Adrenal gland (tissue), 12 donors: ENCODE results near the gene ITPK1. TPM values are rescaled to one million over a fixed set of nuclear protein-coding genes. Genes with fewer than 3 reads are reported as not detected.

Source experiments
- DNase-seq, 7 donors: peaks; one replicate each; pipeline ENCODE4 v3.0.0-alpha.2; 2019 to 2020
- H3K27ac ChIP-seq, 5 donors: fragments of 200-600 bp; sonication (generic) in 4 of 5; 1 replicate in 3 of 5; 2 replicates in 2 of 5; pipeline versions ENCODE4 v1.5.1 to v1.8.0; 2016 to 2020; ENCODE audit warnings: mild to moderate bottlenecking in 1 of 5
- H3K27me3 ChIP-seq: fragments of 200-600 bp; 2 replicates; pipeline ENCODE4 v1.8.0; 2021
- H3K36me3 ChIP-seq, 2 donors: fragments of 200-600 bp; replicated peaks in 1 of 2; 1 replicate in 1 of 2; 2 replicates in 1 of 2; pipeline versions ENCODE4 v1.5.1 to v1.8.0; 2018 to 2022
- H3K4me1 ChIP-seq, 2 donors: fragments of 200-600 bp; replicated peaks in 1 of 2; 1 replicate in 1 of 2; 2 replicates in 1 of 2; pipeline versions ENCODE4 v1.5.1 to v1.8.0; 2018 to 2021
- H3K4me3 ChIP-seq, 4 donors: fragments of 200-600 bp; sonication (generic) in 3 of 4; one replicate each; pipeline ENCODE4 v1.5.1; 2016 to 2018
- H3K9me3 ChIP-seq, 3 donors: fragments of 200-600 bp; sonication (generic) in 1 of 3; replicated peaks in 1 of 3; 1 replicate in 2 of 3; 2 replicates in 1 of 3; pipeline versions ENCODE4 v1.5.1 to v1.8.0; 2016 to 2021
- POLR2A ChIP-seq, 2 donors: fragments of 450-650 bp; IDR thresholded peaks; one replicate each; pipeline ENCODE4 v1.6.1; 2017; ENCODE audit warnings: antibody characterized with exemption in 2 of 2, mild to moderate bottlenecking in 2 of 2, moderate library complexity in 1 of 2
- WGBS, 4 donors: extraction: QIAGEN DNeasy Blood & Tissue Kit in 2 of 4; methylation state at CpG; one replicate each; pipeline versions ENCODE4 v1.1.5 to v1.1.7; 2013 to 2017; 5-methylcytosine and 5-hydroxymethylcytosine counted together
- intact Hi-C, 2 donors: fragments of 100-400 bp; cut with DNase I; formaldehyde crosslinking; loops; one replicate each; pipeline versions ENCODE4 v1.14.1 to v1.15.0; 2022 to 2023
- polyA plus RNA-seq, 3 donors: library from polyadenylated mRNA; stranded (reverse); fragments of 200-250 nt in 2 of 3; fragments of 350-450 nt in 1 of 3; fragmentation: Illumina TruSeq in 1 of 3; extraction: RNeasy Lipid Tissue Mini Kit (QIAGEN cat#74804) in 1 of 3; gene quantifications; one replicate each; pipeline ENCODE4 v1.2.3, GENCODE V29; 2013 to 2014
- total RNA-seq, 9 donors: library from RNA; depleted of rRNA in 4 of 9; stranded (reverse); fragments of >200 nt in 4 of 9; fragments of 120-200 nt in 1 of 9; fragmentation: NEBNext Ultra II Directional in 1 of 9; extraction: Animal tissue kit (Norgen Biotek cat#: 25700) in 1 of 9; gene quantifications; one replicate each; pipeline versions ENCODE4 v1.1.0 to v1.2.4, GENCODE V29; 2013 to 2023
- TF ChIP-seq, protein P1 (sequence below), 6 experiments: fragments of 450-650 bp in 4 of 6; fragments of 200-600 bp in 2 of 6; sonication (generic) in 1 of 6; IDR thresholded peaks; 1 replicate in 5 of 6; 2 replicates in 1 of 6; pipeline versions ENCODE4 v1.5.1 to v1.8.0; 2016 to 2021; ENCODE audit warnings: antibody characterized with exemption in 6 of 6, mild to moderate bottlenecking in 2 of 6, moderate library complexity in 1 of 6
- donor health status: healthy with polysubstance abuse.
- donor health status: Bipolar disorder and iron deficiency.
- donor health status: DM: yes; HTN: yes; CAD: no.
- donor health status: DM: no; HTN: no; CAD: no.
- donor health status: DM: no; HTN: no; CAD: no.
- donor health status: DM: yes; HTN: yes; CAD: no.

Gene ITPK1
- total and polyA plus RNA-seq, 12 donors = 28.1 to 182 (median 49.2) TPM

DNA sequence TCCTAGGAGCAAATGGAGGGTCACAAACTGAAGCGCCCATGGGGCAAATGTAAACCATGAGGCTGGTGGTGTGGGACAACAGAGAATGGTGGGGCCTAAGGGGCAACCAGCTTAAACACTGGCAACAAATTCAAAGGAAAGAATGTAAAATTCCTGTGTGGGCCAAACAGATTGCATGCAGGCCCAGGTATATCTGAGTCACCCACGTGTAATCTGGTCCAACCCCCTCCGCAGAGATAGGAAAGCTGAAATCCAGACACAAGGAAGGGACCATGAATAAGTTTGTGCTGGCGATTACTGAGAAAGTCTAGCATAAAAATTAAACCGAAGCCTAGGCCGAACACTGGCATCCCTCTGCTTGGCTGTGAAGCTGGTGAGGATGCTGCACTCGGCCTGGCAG lies 71.6 kb downstream of the ITPK1 start:
- peak overlapping the region; percentile 48 to 94 (median 67) for H3K27ac ChIP-seq
- no peak for TF ChIP-seq POLR2A (IDR thresholded peaks at IDR 0.05)
- TF ChIP-seq, protein P1, sequence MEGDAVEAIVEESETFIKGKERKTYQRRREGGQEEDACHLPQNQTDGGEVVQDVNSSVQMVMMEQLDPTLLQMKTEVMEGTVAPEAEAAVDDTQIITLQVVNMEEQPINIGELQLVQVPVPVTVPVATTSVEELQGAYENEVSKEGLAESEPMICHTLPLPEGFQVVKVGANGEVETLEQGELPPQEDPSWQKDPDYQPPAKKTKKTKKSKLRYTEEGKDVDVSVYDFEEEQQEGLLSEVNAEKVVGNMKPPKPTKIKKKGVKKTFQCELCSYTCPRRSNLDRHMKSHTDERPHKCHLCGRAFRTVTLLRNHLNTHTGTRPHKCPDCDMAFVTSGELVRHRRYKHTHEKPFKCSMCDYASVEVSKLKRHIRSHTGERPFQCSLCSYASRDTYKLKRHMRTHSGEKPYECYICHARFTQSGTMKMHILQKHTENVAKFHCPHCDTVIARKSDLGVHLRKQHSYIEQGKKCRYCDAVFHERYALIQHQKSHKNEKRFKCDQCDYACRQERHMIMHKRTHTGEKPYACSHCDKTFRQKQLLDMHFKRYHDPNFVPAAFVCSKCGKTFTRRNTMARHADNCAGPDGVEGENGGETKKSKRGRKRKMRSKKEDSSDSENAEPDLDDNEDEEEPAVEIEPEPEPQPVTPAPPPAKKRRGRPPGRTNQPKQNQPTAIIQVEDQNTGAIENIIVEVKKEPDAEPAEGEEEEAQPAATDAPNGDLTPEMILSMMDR (IDR thresholded peaks at IDR 0.05) = no peak
- WGBS, 4 donors = 87 to 92% (median 90%) methylated on average over 7 of the region's 7 CpGs

GRCh38 chr14:93042968-93043940 lies 72.5 kb downstream of the ITPK1 start:
- DNase-seq = peak; percentile 63 to 96 (median 92)
- no peaks in the 10 kb centered on the region for H3K36me3 ChIP-seq
- TF ChIP-seq, protein P1 (IDR thresholded peaks at IDR 0.05) = no peak
- peak in 1 of 2 donors; percentile 53 for TF ChIP-seq POLR2A (IDR thresholded peaks at IDR 0.05)
- H3K9me3 ChIP-seq = no peaks in the 10 kb centered on the region
- H3K4me3 ChIP-seq = no peak overlapping the region
- 58 to 65% (median 61%) methylated on average over 12 to 13 of the region's 13 CpGs for WGBS, 4 donors
- intact Hi-C loops = no loop called here
- H3K27ac ChIP-seq = peak overlapping the region; percentile 48 to 94 (median 67)
- peaks cover 16 to 49% of the 10 kb centered on the region in 2 donors for H3K4me1 ChIP-seq
- H3K27me3 ChIP-seq = no peaks in the 10 kb centered on the region

More for the DNA sequence above, 71.6 kb downstream of the ITPK1 start:
- no peak overlapping the region for H3K4me3 ChIP-seq
- H3K4me1 ChIP-seq = peaks cover 16 to 49% of the 10 kb centered on the region in 2 donors
- no peaks in the 10 kb centered on the region for H3K9me3 ChIP-seq
- intact Hi-C loops = no loop called here
- H3K36me3 ChIP-seq = no peaks in the 10 kb centered on the region
- no peaks in the 10 kb centered on the region for H3K27me3 ChIP-seq
- no peak for DNase-seq

DNA sequence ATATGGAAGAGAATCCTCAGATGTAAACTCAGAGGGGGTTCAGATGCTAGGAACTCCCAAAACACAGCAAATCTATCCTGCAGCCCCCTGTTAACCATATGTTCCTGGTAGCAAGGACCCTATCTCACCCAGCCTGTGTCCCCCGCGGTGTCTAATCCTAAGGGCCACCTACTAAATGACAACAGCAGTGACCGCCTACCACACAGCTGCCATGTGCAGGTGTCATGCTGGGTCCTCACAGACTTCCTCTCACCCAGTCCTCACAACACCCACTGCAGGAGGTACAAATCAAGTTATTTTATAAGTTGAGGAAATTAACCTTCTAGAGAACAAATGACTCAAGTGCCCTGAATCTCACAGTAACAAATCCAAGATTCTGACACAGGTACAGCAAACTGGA lies 73.9 kb downstream of the ITPK1 start:
- H3K36me3 ChIP-seq = no peaks in the 10 kb centered on the region
- no peak overlapping the region for H3K27ac ChIP-seq
- H3K4me1 ChIP-seq = peaks cover 16 to 56% of the 10 kb centered on the region in 2 donors

GRCh38 chr14:93040982-93041381 lies 74.7 kb downstream of the ITPK1 start:
- Histone ChIP-seq H3K27ac (peak overlapping the region in 1 of 5 donors; percentile 62), H3K36me3 (no peaks in the 10 kb centered on the region), H3K9me3 (no peaks in the 10 kb centered on the region), H3K27me3 (no peaks in the 10 kb centered on the region), H3K4me3 (no peak overlapping the region), H3K4me1 (peaks cover 16 to 60% of the 10 kb centered on the region in 2 donors)
- intact Hi-C loops = no loop called here
- 89 to 93% (median 92%) methylated on average over 3 to 5 of the region's 5 CpGs for WGBS, 4 donors
- no peak for DNase-seq
- TF ChIP-seq POLR2A (IDR thresholded peaks at IDR 0.05) = no peak
- TF ChIP-seq, protein P1 (IDR thresholded peaks at IDR 0.05) = no peak

More for the DNA sequence above, 73.9 kb downstream of the ITPK1 start:
- Histone ChIP-seq H3K27me3 (no peaks in the 10 kb centered on the region), H3K4me3 (no peak overlapping the region), H3K9me3 (no peaks in the 10 kb centered on the region)
- intact Hi-C loops = no loop called here
- DNase-seq = no peak
- 94 to 100% (median 95%) methylated on average over 3 of the region's 3 CpGs for WGBS, 4 donors
- TF ChIP-seq, protein P1 (IDR thresholded peaks at IDR 0.05) = no peak
- TF ChIP-seq POLR2A (IDR thresholded peaks at IDR 0.05) = no peak
